Measurements from ENCODE around the gene URM1.

DNA sequence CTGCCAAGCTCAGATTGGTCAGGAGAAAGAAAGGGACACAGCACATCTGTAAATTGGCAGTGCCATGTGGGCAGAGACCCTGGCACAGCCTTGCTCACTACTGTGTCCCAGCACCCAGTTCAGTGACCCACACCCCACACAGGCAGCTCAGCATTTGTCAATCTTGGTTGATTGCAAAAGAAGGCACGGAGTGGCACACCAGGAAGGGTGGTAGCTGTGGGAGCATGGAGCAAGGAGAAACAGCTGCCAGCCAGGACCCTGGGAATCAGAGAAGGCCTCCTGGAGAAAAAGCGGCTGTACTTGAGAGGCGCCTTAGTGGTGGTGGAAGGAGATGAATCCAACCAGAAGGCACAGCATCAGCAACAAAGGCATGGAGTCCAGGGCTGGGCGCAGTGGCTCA lies 27.3 kb upstream of the URM1 start:
- TF ChIP-seq, protein P1, sequence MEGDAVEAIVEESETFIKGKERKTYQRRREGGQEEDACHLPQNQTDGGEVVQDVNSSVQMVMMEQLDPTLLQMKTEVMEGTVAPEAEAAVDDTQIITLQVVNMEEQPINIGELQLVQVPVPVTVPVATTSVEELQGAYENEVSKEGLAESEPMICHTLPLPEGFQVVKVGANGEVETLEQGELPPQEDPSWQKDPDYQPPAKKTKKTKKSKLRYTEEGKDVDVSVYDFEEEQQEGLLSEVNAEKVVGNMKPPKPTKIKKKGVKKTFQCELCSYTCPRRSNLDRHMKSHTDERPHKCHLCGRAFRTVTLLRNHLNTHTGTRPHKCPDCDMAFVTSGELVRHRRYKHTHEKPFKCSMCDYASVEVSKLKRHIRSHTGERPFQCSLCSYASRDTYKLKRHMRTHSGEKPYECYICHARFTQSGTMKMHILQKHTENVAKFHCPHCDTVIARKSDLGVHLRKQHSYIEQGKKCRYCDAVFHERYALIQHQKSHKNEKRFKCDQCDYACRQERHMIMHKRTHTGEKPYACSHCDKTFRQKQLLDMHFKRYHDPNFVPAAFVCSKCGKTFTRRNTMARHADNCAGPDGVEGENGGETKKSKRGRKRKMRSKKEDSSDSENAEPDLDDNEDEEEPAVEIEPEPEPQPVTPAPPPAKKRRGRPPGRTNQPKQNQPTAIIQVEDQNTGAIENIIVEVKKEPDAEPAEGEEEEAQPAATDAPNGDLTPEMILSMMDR (conservative IDR thresholded peaks at IDR 0.05) = no peak
- TF ChIP-seq ZFX (IDR thresholded peaks at IDR 0.05) = no peak

All from C4-2B (cell line).